GM18517 (cell line): ENCODE measurements around the gene ZNF385B.

Experiments used
- ATAC-seq: cut with Tn5 transposase; IDR thresholded peaks from one replicate; pipeline ENCODE4 v1.9.1; 2021; ENCODE audit warnings: mild to moderate bottlenecking, moderate library complexity; ENCODE audit not compliant: unreplicated experiment

The ZNF385B gene

DNA sequence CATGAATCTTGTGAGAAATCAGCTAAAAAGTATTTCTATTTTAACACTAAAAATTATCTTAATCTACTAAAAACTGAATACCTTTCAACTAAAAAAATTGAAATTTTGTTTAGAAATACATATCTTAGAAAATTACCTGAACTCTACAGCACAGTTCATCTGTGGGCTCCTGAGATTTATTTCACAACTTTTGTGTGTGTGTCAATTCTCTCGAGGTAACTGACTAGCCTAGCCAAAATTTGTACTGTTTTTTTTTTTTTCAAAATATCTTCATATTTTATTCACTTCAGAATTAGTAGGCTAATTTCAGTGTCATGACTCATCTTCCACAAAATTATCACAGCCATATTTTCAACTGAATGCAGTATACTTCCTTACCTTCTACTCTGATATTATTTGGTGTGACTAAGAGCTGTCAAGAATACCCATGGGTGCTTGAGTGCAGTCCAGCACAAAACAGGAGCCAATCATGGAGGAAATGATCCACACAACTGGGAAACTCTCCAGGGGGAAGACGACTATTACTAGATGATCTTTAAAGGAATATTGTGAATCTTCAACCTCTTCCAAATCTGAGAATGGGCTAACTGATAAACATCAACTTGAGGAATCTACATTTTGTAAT is 174.6 kb downstream of the ZNF385B start:
- ATAC-seq, result no peak

DNA sequence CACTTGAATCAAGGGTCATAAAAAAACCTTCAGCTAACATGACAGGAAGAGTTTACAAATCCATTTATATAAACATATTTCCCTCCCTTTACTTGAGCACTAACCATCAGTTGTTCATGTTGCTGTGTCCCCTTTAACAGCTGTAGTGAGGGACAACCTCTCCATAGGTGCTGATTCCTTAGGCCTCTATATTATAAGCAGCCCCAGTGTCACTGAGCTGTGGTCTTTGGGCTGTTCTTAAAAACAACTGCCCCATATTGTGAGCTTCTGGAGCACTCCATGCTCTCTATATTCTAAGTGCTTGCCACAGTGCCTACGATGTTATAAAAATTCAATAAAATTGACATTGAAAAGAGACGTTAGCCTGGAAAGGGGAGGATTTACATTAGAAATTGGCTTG is 175.3 kb downstream of the ZNF385B start:
- ATAC-seq, result no peak

DNA sequence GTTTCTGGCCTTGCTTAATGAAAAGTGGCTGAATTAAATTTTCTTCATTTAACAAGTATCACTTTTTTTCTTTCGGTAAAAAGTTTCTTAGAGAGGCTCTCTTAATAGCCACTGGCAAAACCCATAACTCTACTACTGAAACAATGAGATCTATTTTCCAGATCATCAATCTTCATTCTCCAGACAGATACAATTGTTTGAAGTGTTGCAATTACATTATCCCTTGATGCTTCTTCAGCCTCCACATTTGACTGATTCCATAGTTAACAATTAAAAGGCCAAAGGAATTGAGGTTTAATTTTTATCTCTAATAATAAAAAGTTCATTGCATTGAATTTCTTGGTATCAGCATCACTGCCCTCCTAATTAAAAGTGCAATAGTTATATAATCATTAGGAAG is 176.3 kb downstream of the ZNF385B start:
- ATAC-seq, result no peak

DNA sequence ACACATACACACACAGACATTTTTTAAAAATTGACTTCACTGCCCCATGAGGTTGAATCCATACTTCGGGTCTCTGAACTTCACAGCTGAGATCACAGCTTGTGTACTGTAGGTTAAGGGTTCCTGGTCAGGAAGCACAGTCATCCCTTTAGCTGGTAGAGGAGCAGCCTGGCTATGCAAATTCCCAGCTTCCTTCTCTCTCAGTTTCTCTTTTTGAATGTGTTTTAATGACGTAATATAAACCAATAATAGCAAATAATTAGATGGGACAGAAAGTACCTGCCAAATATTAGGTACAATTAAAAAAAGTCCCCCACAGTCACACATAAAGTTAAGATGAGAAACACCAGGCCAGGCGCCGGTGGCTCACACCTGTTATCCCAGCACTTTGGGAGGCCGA is 178.7 kb downstream of the ZNF385B start:
- ATAC-seq, result no peak

DNA sequence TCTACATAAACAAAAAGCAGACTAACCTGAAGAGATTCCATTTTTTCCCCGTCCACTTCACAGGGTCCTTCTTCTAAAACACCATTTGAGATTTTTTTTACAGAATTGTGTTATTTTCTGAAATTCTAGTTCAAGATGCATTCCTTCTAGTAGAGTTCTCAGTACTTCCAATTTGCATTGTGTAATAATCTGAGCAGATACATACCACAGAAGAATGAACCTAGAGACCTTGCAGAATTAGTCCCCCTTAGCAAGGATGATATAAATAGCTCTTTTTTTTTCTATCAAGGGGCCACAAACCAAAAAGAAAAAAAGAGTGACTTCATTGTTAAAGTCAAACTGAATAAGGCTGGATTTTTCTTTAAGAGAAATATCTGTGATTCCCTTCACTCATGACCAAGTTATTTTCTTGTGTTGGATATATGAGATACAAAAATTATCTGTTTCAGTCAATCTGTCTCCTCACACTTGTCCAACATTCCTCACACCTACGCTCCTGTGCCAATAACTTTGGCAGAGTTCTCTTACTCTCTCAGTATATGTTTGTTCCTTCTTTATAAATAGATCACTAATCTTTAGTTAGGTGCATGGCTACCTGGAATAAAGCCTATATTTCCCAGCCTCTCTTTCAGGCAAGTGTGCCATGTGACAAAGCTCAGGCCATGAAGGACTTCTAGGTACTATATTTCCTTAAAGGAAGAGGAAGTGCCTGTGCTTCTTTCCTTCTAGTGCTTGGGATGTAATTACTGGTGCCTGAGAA is 183.5 kb downstream of the ZNF385B start:
- no peak for ATAC-seq

DNA sequence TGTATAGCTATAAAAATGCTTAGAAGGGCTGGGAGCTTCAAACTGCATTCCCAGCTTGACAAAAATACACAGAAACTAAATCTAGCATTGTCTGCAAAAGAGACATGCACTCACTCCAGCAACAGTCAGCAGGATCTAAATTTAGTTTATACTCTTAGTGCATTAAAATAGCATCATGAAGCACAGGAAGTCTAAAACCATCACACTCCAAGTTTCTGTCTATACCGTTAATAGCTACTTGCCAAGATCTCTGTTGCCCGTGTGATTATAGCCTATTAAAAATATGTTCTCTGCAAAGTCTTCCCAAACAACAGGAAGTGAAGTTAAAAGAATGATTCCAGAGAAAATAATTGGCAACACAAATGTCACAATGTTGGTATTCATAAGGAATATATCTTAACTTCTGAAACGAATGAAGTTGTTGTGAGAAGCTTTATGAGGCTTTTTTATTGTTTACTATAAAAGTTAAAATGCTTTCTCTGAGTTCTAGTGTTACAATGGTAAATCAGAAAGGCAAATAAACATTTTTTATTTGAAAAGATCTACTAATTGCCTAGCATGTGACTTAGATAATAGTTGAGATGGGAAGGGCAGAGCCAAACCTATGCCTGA is 184.2 kb downstream of the ZNF385B start:
- no peak for ATAC-seq

DNA sequence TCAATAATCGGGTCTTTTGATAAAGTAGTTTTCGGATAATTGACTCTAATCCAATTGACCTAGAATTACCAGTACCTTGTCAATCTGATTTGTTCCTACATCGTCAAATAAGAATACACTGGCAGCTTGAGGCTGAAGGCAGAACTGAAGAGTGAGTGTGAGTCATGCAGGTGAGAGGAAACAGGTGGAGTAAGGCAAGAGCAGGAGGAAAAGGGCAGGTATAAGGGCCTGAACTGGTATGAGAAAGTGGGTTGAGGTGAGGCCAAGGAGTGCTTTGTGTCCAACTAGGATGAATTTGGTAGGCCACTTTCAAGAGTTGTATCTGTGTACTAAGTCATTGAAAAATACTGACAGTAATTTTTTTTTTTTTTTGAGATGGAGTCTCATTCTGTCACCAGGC is 186.0 kb downstream of the ZNF385B start:
- ATAC-seq, result no peak

DNA sequence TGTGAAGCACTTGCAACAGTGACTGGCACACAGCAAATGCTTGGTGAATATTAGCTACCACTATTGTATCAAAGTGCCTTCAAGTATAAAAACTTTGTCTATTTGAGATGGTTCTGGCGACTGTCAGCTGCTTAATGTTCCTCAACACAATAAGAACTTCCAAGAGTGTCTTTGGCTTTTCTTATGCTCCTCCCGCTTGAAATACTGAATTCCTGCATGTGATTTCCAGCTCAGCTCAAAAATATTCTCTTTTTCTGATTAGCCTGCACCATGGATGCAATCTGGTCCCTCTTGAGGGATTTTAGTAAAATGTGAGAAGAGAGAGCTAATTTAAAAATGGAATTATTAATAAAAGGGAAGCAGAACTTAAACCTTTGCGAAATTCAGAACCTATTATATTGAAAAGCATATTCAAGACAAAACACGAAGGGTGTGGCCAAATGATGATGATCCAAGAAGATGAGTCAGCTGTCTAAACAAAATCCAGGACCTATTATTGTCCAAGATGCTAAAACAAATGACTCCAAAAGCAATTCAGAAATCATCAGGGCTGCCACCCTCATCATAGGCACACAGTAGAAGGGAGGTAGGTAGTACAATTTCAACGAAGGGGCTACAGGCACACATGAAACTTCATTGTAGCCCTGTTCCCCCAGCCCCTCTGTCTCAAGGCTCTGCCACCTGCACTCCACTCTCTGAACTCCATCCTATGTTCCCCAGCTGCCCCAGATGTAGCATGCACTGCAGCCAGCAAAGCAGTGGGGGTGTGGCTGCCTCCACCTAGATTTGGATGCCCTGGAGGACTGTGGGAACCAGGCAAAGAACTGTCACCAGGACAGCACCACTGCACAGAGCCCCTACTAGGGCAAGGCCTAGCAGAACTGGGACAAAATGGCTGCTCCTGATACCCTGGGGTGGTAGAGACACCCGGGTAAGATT is 190.1 kb downstream of the ZNF385B start:
- no peak for ATAC-seq

DNA sequence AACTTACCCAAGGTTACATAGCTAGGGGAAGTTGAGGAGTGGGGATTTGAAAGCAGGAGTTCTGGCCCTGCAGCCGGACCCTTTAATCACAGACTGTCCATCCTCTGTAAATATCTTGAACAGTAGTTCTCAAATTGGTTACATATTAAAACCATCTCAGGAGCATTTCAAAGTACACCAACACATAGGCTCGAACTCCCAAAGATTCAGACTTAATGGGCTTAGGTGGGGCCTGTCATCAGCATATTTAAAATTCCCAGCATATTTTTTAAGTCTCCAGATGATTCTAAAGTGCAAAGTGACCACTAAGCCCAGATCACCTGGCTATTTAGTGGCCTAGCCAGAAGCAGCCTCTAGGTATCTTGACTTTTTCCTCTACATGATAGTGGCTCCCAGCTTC is 192.2 kb downstream of the ZNF385B start:
- ATAC-seq, result no peak

DNA sequence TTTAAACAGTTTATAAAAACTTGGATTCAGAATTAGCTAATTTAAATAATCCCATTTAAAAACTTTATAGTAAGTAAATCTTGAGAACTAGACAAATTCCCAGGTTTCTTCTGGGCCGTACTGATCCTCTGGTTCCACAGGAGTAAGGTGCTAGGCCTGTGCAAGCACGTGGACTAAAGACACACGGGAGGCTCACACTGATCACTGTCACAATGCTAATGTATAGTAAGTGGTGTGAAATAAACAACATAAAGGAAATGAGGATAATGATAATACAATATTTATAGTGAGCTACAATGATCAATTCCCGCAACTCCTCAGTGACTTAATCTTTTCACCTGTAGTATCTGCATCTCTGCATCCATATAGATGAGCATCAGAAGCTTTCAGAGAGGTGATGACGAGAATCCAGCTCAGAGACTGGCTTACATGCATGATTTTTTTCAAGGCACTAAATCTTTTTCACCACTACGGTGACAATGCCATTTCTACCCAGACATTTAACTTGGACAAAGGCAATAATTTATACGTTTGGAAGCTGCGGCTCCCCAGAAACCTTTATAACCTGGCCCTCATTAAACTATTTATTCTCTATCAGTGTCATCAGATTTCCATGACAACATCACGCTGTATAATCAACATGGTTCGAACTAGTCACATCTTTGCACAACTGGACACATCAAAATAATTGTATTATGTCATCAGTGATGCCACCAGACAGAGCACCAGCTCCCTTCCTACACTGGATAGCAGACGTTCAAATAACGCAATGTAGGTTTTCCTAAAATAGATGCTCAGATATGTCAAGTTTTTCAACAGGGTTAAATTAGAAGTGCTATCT is 196.2 kb downstream of the ZNF385B start:
- ATAC-seq, result no peak

DNA sequence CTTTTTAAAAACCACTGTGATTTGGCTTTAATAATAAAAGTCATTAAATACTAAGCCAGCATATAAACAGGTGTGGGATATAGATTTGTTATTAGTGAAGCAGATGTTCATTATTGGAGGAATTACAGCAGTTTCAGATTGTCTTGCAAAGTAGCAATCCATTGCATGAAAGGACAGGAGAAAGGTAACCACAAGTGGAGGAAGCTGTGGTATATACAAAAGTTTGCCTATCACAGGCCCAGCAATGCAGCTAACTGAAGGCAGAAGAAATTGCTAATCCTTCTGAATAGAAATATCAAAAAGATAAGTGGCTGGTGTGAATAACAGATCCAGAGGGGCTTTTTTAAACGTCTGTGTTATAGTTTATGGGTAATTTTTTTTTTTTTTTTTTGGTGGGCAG is 199.4 kb downstream of the ZNF385B start:
- ATAC-seq, result no peak

DNA sequence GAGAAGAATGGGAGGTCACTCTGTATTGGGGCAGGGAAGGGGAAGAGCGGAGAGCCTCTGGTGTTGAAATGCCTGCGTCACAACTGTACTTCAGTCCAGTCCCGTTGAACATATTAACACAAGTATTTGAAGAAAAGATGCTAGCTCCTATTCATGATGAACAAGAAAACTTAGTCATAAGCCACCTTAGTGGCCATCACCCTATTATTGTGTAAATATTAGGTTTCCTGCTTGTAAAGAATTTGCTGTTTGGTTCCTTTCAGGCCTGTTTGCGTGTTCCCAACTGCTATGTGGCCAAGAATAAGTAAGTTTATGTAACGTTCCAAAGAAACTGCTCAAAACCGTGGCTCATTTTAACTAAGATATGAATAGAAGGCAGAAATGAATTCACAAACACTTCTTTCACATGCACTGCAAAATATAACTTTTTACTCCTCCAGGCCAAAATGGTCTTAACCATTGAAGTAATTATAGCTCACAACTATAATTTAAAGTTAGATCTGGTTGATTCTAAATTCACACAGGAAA is 204.3 kb downstream of the ZNF385B start:
- ATAC-seq, result no peak

DNA sequence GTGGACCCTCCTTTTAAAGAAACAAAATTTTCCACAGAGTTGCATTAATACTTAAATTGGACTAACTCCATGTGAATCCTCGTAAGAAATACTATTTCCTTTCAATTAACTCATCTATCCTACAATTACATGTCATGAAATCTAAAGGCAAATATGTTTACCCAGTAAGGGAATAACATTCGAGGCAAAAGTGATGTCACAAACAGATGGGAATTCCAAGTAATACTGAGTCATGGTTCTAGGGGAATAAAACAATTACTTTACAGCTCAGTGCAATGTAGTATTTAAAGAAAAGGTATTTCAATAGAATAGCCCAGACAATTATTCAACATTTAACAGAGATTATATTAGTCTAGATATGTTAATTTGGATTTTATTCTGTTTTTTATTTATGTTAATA is 205.8 kb downstream of the ZNF385B start:
- ATAC-seq, result no peak

DNA sequence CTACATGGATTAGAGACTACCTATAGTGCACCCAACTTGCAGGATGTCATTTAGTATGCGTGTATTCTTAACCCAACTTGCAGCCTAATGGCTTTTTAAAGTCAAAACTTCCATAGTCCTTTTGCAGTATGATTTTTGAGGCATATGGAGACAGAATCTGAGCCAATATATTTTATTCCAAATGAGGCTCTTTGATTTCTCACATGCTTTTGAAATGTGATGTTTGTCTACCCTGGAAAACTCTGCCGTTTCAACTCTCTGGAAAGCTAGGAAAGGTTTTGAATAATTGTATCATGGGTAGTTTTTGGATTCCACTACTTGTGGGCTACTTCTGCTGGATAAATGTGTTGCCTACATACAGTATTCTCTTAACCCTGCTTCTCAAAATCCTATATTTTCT is 206.6 kb downstream of the ZNF385B start:
- ATAC-seq, result no peak

DNA sequence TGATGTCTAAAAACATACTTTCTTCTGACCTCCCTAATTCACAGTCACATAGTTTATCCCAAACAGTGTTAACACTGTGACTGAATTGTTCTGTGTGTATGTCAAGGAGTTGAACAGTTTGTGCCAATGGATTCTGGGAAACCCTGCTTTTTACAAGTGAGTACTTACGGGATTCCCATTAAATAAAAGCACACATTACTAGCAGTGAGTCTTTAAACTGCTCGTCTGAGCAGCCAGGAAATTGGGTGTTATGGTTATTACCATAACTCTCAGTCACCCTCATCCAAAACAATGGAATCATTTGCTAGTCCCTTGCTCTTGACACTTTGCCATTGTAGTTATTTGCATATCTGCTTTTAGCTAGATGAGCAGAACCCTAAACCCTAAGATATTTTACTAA is 209.1 kb downstream of the ZNF385B start:
- ATAC-seq, result no peak

DNA sequence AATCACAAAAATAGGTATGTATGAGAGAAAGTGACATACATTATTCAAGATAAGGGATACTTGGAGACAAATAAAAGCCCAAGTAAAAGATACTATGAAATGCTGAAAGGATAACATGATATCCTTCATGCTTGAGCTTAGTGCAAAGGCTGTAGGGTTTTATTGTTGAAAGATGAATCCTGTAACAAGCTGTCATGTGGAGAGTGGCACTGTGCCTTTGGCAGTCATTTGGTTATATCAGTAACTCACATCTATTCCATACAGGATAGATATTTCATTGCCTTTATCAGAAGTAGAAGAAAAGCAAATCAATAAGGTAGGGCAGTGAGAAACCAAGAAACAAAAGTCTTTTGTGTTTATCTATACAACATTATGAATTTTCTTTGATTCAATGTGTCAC is 211.0 kb downstream of the ZNF385B start:
- no peak for ATAC-seq

DNA sequence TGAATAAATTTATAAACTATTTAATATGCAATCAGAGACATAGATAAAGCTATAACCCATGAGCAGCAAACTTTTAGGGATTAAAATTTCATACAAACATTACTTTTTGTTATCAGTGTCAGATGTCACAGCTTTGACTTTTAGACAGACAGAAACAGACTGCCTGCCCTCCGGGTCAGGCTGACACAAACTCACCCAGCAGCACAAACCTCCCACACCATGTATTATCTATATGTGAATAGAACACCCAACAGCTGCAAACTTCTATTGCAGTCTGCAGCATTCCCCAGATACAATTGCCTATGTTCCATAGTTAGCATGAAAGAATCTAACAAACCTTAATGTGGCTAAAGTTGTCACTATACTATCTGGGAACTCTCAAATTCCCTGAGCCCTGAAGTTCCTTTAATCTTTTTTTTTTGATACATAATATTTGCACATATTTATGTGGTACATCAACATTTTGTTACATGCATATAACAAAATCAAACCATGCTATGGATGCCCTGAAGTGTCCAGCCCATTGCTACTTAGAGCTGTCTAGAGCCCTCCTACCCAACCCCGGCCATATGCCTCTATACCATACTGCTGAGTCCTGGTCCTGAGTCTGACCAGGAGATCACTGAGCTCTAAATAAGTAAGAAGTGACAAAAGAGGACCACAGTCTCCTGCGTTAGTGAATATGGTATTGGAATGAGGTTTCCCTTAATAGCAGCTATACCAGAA is 214.4 kb downstream of the ZNF385B start:
- ATAC-seq, result no peak

DNA sequence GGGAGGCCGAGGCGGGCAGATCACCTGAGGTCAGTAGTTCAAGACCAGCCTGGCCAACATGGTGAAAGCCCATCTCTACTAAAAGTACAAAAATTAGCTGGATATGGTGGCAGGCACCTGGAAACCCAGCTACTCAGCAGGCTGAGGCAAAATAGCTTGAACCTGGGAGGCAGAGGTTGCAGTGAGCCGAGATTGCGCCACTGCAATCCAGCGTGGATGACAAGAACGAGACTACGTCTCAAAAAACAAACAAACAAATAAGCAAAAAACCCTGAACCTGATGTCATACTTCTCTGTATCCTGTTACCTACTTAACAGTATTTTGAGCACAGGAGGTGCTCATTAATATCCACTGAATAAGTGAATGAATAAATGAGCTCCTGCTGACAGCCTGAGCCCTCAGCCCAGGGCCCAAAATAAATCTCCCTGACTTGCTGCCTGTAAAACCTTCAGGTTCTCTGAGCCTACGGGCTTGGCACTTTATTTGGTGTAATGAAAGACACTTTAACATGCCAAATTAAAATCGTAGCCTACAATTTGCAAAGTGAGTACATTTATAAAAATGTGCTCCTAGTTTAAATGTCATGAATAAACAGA is 215.1 kb downstream of the ZNF385B start:
- ATAC-seq, result no peak

DNA sequence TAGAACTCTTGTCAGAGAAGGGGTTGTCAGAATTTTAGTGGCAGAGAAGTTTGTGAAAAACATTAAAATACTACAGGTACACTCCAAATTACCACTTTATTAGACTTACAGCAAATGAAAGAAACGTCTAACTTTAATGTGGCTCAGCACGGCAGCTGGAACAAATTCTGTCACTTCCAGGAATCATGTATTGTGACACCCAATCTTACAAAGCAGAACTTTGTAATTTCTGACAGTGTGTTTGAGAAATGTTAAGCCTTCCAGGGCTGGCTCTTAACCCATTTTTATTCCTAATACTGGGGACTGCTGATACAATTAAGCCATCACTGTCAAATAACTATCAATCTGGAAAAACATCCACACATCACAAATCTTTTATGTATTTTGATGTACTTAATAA is 216.4 kb downstream of the ZNF385B start:
- no peak for ATAC-seq
